Choroid plexus epithelial cell (primary cell): ENCODE data around the gene COL16A1.

Experiments
- DNase-seq: peaks from one replicate; pipeline ENCODE4 v3.0.0-alpha.2; 2010; ENCODE audit warnings: low read depth
- H3K4me3 ChIP-seq: 2 replicates; pipeline ENCODE4 v1.5.1; 2011; ENCODE audit warnings: low read depth, mild to moderate bottlenecking, control low read depth, low read length, moderate library complexity
- CTCF ChIP-seq: conservative IDR thresholded peaks from 2 replicates; pipeline ENCODE4 v1.5.1; 2011; ENCODE audit warnings: low read depth, mild to moderate bottlenecking, control low read depth, inconsistent platforms, low read length, moderate library complexity

Gene COL16A1

GRCh38 chr1:31615414-31615813, 88.4 kb downstream of the COL16A1 start:
- no peak overlapping the region for H3K4me3 ChIP-seq
- DNase-seq, result peak; percentile 40
- TF ChIP-seq CTCF, result no peak

GRCh38 chr1:31614414-31615005, 89.3 kb downstream of the COL16A1 start:
- no peak overlapping the region for H3K4me3 ChIP-seq
- DNase-seq, result no peak
- TF ChIP-seq CTCF, result no peak

- no peak for TF ChIP-seq CTCF
- no peak overlapping the region for H3K4me3 ChIP-seq
- no peak for DNase-seq
Observed at GRCh38 chr1:31609514-31610118, 94.2 kb downstream of the COL16A1 start.

- DNase-seq, result no peak
Observed at GRCh38 chr1:31607360-31607759, 96.5 kb downstream of the COL16A1 start.

GRCh38 chr1:31605908-31606427, 97.8 kb downstream of the COL16A1 start:
- DNase-seq, result peak; percentile 61
- H3K4me3 ChIP-seq, result no peak overlapping the region
- no peak for TF ChIP-seq CTCF

More at GRCh38 chr1:31607360-31607759, 96.5 kb downstream of the COL16A1 start:
- no peak for TF ChIP-seq CTCF
- no peak overlapping the region for H3K4me3 ChIP-seq
